Activated gamma-delta T cell (primary cell): ENCODE measurements around the gene PDS5B.
"Not testable (repeated sequence)": the region's sequence is repeated elsewhere in the genome, so short reads cannot be mapped to it uniquely, and the experiment has no call there.

Experiments used
- DNase-seq: peaks from one replicate; lab custom pipeline; 2025; lab: John Stamatoyannopoulos, UW

Gene PDS5B

DNA sequence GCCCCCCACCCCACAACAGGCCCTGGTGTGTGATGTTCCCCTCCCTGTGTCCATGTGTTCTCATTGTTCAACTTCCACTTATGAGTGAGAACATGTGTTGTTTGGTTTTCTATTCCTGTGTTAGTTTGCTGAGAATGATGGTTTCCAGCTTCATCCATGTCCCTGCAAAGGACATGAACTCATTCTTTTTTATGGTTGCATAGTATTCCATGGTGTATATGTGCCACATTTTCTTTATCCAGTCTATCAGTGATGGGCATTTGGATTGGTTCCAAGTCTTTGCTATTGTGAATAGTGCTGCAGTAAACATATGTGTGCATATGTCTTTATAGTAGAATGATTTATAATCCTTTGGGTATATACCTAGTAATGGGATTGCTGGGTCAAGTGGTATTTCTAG, 142.8 kb downstream of the PDS5B start:
- DNase-seq, result not testable (repeated sequence)

DNA sequence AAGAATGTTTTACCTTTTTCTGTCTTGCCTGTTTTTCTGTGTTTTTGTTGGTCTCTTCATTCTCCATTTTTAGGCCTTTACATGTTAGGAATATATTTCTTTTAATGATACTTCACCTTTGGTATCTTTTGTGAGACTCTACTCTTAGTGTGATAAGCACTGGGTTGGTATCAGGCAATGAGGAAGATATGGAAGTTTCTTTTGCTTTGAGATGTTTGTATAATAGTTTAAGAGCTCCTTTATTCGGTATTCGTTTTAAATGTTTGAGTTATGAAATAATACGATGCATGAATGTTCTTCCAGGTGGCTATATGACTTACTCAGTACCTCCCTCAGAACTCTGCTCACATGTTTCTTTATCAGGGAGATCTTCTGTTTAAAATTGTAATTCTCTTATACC, 144.8 kb downstream of the PDS5B start:
- DNase-seq, result no peak

DNA sequence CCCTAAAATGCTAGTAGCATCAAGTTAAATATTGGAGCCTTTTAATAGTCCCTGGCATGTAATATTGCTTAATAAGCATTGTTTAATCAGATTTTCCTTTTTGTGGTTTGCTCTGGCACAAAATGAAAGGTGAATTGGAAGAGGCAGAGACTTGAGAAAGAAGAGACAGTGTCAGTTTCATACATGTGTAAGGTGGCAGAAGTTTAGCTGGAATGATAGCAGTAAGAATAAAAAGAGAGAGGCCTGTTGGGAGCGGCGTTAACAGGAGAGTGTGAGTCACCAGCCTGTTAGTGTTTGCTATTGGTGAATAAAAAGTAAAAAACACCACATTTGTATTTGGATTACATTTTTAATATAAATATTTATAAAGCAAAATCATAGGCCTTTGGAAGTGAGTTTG, 145.3 kb downstream of the PDS5B start:
- DNase-seq, result no peak

DNA sequence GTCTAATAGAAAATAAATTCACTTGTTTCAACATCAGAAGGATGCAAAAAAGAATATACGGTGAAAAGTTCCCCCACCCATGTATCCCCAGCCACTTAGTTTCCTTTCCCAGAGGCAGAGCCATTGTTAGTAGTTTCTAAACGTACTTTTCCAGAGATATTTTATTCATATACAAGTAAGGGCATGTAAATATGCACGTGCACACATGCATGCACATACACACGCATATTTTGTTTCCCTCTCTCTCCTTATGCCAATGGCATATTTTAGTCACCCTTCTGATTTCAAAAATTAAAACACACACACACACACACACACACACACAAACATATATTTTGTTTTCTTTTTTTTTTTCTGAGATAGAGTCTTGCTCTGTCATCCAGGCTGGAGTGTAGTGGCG, 147.4 kb downstream of the PDS5B start:
- DNase-seq, result no peak

DNA sequence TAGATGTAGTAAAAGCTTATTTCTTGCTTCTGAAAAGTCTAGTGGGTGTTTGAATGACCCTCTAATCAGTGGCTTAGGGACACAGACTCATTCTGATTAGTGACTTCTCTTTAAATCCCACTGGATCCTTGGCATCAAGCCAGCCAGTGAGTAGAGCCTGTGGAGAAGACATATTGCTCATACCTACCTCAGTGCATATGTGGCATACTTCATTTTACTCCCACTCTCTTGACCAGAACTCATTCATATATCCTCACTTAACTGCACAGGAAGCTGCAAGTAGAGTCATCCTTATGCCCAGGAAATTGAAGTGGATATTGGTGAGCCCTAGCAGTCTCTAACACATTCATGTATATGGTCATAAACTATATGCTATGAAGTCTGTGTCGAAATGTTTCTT, 148.3 kb downstream of the PDS5B start:
- no peak for DNase-seq

DNA sequence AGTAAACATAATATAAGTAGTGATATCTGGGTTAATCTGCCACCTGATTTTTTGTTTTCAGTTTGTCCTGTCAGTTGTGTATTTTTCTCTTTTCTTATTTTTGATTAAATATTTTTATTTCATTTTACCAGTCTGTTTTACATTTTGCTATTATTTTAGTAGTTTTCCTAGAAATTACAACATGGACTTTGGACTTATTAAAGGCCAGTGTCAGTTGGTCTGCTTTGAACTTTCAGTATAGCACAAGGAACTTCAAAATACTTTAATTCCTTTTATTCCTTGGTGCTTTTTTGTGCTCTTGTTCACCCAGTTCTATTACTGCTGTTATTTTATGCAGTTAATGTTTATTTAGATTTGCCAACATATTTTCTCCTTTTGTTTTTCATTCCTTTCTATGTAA, 149.6 kb downstream of the PDS5B start:
- DNase-seq, result no peak

DNA sequence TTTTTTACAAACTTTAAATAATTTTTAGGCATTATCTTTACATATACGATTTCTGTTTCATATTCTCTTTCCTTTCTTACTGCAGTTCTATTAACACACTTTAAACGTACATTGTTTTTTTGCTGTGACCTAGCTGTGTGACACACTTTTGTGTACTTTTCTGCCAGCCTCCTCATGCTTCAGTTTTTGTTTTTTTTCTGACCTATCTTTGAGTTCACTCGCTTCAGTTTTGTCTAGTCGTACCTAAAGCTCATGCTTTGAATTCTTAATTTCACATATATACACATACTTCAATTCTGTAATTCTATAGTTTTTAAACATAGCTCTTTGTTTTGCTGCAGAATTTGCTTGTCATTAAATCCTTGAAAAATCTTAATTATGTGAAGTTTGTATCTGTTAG, 150.4 kb downstream of the PDS5B start:
- no peak for DNase-seq

DNA sequence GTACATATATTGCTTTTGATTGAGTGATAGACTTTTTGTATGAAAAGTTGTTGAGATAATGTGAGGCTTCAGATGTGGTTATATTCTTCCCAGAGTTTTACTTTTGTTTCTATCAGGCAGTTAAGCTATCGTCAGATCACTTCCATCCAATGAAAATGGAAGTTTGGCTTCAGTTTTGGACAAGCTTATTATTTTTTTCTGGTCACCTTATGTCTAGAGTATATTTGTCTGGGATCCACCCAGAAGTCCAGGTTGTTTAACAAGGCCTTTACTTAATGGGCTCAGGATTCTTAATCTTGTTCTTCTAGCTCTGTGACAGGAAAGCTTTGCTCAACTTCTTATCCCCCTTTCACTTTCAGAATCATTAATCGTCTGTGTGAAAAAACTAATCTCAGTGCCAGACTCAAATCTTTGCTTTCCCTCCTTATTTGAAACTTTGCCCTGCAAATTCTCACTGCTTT, 150.9 kb downstream of the PDS5B start:
- DNase-seq, result no peak

DNA sequence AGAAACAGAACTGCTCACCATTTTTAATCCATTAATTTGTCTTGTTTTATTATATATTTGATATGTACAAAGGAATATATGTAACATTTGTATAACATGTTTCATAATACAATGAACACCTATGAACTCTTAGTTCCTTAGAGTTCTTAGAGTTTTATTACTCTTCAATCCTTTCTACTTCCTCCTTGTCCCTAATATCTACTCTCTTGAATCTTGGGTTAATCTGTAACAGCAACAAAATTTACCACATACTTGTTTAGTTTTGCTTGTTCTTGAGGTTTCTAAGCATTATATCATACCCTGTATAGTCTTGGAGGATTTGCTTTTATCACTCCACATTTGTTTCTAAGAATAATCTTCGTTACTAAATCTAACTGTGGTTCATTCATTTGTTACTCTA, 151.4 kb downstream of the PDS5B start:
- no peak for DNase-seq

DNA sequence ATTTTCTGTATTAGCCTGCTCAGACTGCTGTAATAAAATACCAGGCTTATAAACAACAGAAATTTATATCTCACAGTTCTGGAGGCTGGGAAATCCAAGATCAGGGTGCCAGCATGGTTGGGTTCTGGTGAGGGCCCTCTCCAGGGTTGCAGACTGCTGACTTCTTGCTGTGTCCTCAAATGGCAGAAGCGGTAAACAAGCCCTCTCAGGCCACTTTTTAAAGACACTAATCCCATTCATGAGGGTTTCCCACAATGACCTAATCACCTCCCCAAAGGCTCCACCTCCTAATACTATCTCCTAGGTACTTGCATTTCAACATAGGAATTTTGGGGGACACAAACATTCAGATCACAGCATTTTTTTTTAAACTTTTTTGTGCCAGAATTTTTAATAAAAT, 159.3 kb downstream of the PDS5B start:
- no peak for DNase-seq

DNA sequence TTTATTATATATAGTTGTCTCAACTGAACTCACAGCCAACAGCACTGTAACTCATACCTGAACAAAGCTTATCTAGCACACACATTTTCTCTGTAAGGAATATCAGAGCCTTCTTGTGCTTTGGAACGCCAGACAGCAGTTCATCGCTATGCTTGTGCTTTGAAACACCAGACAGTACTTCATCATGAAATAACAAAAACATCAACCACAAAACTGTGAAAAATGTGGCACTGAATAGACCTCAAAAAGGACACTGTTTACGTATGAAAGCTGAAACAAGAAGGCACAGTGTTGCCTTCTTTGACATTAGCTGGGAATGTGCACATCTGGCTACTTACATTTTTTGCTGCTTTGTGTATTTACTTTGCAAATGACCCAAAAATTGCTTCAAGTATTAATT, 160.2 kb downstream of the PDS5B start:
- no peak for DNase-seq

DNA sequence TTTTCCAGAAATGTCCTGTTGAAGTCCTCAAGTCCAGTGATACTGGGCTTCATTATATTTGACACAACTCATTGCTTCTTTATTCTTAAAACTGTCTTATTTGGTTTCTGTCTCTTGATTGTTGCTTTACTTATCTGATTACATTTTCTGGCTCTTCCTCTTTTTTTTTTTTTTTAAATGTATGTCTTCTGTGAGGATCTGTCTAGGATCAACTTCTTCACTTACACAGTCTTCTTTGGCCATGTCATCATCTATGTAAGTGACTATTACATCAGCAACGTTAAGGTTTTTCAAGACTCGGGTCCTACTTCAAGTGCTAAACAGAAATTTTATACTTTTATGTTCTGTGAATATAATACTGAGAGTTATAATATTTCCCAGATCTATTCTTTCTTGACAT, 162.1 kb downstream of the PDS5B start:
- DNase-seq, result no peak

DNA sequence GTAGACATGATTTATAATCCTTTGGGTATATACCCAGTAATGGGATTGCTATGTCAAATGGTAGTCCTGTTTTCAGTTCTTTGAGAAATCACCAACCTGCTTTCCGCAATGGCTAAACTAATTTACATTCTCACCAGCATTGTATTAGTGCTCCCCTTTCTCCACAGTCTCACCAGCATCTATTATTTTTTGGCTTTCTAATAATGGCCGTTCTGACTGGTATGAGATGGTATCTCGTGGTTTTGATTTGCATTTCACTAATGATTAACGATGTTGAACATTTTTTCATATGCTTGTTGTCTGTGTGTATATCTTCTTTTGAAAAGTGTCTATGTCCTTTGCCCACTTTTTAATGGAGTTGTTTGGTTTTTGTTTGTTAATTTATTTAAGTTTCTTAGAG, 165.1 kb downstream of the PDS5B start:
- DNase-seq, result no peak

DNA sequence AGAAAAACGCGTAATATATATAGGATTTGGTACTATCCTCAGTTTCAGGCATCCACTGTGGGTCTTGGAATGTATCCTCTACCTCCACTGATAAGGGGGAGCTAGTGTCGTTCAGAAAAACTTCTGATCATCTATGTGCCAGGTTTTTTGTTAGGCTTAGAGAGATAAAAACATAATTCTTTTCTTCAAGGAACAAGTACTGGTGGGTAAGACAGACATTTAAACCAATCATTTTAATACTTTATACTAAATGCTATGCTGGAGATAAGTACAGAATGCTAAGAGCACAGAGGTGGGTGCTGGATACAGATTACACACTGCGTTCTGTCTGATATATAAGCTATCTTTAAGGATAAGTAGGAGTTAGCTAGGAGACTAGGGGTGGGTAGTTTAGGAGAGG, 166.1 kb downstream of the PDS5B start:
- no peak for DNase-seq

DNA sequence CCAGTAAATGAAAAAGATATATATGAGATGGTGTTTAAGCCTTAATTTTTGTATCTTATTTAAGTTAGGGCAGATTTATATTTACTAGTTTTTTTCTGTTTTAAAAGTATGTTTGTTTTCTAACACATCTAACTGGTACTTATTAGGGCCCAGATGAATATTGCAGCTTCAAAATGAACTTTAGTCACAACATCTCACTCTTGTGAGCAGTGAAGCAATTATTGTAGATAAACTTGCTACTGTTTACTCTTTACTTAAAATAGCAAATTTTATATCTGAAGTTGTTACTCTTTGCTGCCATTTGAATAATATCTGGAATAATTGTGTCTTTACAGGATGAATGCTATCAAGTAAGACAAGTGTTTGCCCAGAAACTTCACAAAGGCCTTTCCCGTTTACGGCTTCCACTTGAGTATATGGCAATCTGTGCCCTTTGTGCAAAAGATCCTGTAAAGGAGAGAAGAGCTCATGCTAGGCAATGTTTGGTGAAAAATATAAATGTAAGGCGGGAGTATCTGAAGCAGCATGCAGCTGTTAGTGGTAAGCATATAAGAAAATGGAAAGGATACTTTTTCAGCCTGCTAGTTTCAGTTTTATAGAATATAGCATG, 166.8 kb downstream of the PDS5B start:
- DNase-seq, result no peak

DNA sequence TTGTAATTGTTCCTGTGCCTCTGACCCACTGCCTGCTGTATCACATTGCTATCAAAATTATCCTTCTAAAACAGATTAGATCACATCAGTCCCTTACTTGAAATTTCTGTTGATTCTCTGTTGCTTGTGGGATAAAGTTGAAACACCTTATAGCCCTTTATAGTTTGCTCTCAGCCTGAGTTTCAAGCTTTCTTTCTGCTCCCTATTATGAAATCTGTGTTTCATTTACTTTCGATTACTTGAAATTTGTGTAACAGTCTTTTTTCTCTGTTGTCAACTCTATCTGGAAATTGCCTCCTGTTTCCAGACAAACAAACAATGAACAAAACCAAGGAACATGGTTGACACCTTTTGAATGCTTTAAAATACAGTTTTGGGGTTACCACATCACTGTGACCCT, 167.9 kb downstream of the PDS5B start:
- DNase-seq, result no peak

DNA sequence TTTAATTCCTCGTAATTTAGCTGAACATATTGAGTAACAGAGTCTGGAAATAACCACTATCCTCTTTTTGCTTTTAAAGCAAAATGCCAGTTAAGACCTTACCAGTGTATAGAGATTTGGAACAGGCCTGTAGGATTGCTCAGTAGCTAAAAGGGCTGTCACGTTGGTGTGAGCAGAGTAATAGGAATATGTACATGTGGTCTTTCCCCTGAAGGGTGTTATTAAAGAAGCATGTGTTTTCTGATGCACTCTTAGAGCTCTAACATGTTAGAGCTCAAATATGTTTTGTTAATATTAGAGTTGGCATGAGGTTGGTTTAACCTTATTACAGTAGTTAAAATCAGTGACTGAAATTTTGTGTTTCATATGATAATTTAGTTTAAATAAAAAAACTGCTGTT, 172.9 kb downstream of the PDS5B start:
- DNase-seq, result no peak

DNA sequence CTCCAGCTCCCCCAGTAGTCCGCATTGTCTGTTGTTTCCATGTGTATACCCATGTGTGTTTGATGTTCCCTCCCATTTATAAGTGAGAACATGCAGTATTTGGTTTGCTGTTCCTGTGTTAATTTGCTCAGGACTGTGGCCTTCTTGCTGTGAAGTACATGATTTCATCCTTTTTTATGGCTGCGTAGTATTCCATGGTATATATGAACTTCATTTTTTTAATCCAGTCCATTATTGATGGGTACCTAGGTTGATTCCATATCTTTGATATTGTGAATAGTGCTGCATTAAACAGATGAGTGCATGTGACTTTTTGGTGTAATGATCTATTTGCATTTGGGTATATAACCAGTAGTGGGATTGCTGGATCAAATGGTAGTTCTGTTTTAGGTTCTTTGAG, 175.2 kb downstream of the PDS5B start:
- DNase-seq, result no peak

DNA sequence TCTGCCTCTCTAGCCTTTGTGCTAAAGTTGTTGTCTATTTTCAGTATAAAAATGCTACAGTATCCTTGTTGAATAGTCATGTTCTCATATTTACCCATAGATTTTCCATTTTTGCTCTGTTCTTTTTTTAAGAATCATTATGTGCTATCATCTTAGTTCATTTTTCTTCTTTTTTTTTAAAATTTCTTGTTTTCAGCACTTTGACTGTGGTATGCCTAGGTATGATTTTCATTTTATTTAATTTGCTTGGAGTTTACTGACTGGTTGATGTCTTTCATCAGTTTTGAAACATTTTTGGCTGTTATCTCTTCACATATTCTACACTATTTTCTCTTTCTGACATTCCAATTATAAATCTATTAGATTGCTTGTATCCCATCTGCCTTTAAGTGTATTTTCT, 192.9 kb downstream of the PDS5B start:
- no peak for DNase-seq

DNA sequence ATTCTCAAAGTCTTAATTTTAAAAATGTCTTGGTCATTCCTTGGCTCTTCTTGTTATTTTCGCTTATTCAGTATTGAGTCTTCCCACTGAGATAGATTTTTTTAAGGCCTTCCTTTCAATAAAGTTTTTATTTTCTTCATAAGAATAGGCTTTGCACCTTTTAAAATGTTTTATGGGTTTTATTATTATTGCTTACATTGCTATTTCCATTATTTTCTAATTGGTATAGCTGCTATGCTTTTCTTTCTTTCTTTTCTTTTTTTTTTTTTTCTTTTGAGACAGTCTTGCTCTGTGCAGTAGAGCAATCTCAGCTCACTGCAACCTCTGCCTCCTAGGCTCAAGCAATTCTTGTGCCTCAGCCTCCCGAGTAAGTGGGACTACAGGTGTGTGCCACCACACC, 195.7 kb downstream of the PDS5B start:
- no peak for DNase-seq

DNA sequence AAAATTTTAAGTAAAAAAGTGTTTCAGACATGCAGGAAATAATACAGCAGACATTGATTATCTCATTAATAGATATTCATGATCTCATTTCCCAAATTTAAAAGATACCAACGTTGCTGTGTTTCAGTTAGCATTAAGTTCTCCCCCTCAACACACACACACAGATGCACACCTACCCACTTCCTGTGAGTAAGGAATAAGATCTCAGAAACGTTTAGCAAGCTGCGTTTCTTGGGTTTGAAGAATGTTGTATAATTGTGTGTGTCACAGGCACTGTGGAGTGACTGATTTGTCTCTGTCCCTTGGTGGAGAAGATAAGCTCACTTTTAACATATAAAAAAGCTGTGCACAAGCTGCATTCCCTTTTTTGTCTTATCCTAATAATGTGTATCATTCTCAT, 196.8 kb downstream of the PDS5B start:
- DNase-seq, result no peak

DNA sequence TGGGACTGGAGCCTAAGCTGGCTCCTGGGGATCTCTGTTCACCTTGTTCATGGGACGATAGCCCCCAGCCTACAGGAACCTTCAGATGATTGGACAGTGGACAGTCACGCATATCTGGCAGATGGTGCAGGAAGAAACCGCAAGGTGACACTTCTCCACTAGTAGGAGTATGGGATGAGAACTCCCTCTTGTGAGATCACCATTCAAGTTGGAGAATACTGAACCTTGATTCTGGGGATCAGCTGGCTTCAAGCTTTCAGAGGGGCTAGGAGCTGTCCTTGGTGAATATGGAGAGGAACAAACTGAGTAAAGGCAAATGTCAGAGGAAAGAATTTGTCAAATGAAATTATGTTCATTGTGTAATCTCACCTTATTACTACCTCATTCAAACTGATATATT, 204.5 kb downstream of the PDS5B start:
- no peak for DNase-seq

DNA sequence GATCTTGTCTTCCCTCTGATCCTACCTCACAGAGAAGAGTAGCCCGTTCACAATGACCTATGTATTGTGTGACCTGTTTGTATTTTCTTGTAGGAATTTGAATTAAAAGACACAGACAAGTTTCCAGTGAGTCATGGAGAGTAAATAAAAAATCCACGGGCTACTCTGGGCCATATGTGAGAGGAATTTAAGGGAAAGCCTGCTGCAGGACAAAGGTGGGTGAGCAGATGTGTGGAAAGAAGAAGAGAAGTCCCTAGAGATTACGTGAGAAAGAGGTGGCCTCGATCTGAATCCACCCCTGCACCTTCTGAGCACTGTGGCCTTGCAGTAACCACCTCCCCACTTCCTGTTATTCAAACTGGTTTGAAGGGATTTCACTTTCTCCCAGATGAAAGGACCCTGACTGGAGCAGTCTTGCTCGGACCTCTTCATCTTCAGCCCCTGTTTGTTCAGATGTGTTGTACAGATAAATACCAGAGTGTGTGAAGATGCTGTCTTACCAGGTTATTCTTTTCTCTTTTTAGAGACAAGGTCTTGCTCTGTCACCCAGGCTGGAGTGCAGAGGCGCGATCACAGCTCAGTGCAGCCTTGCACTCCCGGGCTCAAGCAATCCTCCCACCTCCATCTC, 205.4 kb downstream of the PDS5B start:
- DNase-seq, result no peak

DNA sequence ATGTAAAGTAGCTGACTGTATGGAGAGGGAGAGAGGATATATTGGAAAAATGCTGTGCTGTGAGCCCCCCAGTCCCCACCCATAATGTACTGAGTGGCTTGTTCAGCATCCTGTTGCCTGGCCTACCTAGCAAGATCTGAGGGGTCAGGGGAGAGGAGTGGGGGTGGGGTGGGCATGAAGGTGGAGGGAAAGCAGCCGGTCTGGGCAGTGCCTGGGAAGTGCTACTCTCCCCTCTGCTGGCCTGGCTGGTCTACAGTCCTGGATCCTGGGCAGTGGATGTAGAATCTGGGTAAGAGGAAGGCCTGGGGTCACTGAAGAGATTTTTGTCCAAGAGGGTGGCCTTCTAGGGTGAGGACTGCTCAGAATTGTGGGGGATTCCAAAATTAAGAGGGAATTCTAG, 210.5 kb downstream of the PDS5B start:
- no peak for DNase-seq
